HepG2 (cell line): ENCODE data around the gene ZMIZ2. TPM values are rescaled to one million over a fixed set of nuclear protein-coding genes. Genes with fewer than 3 reads are reported as not detected.
A peak's percentile ranks its signal among the peaks of the same experiment; 100 is the strongest.

Experiments used
- ARID3A ChIP-seq: IDR thresholded peaks from 2 replicates; pipeline ENCODE4 v1.6.1; 2012; ENCODE audit warnings: low read depth, low read length, improper control_type of control experiment
- ARID4A ChIP-seq: sonication (generic); formaldehyde crosslinking; IDR thresholded peaks from 2 replicates; pipeline ENCODE4 v1.5.0; 2020; ENCODE audit warnings: mild to moderate bottlenecking, missing genetic modification reagents, borderline replicate concordance
- ATM ChIP-seq: fragments of 450-650 bp; IDR thresholded peaks from 2 replicates; pipeline ENCODE4 v1.7.1; 2017; ENCODE audit warnings: mild to moderate bottlenecking, borderline replicate concordance
- HMGA1 ChIP-seq: sonication (generic); formaldehyde crosslinking; conservative IDR thresholded peaks from 2 replicates; pipeline ENCODE4 v1.4.0; 2020; ENCODE audit warnings: missing genetic modification reagents
- KDM3A ChIP-seq: IDR thresholded peaks from 2 replicates; pipeline ENCODE4 v1.6.1; 2018; ENCODE audit warnings: low read depth, missing compliant biosample characterization
- KDM6A ChIP-seq: IDR thresholded peaks from 2 replicates; pipeline ENCODE4 v1.6.1; 2016; ENCODE audit warnings: low read depth
- KLF9 ChIP-seq: IDR thresholded peaks from 2 replicates; pipeline ENCODE4 v1.6.1; 2016; ENCODE audit warnings: low read depth
- MXI1 ChIP-seq: IDR thresholded peaks from 3 replicates; pipeline ENCODE4 v1.6.1; 2012; ENCODE audit warnings: low read depth, low read length, inconsistent platforms, borderline replicate concordance
- NKX3-1 ChIP-seq: sonication (generic); formaldehyde crosslinking; IDR thresholded peaks from 2 replicates; pipeline ENCODE4 v1.5.0; 2020; ENCODE audit warnings: missing genetic modification reagents
- PBX2 ChIP-seq: IDR thresholded peaks from 2 replicates; pipeline ENCODE4 v1.6.1; 2016; ENCODE audit warnings: control low read depth
- SRF ChIP-seq: IDR thresholded peaks from 2 replicates; pipeline ENCODE4 v1.6.1; 2011; ENCODE audit warnings: mild to moderate bottlenecking, low read depth, low read length, moderate library complexity
- TFAP4 ChIP-seq: sonication (generic); IDR thresholded peaks from 2 replicates; pipeline ENCODE4 v1.6.1; 2016; ENCODE audit warnings: low read depth, borderline replicate concordance
- ZFY ChIP-seq: sonication (generic); formaldehyde crosslinking; IDR thresholded peaks from 2 replicates; pipeline ENCODE4 v1.4.0; 2020; ENCODE audit warnings: missing genetic modification reagents
- ZNF225 ChIP-seq: sonication (generic); formaldehyde crosslinking; IDR thresholded peaks from 2 replicates; pipeline ENCODE4 v1.4.0; 2020; ENCODE audit warnings: mild to moderate bottlenecking, missing genetic modification reagents
- ZNF30 ChIP-seq: sonication (generic); formaldehyde crosslinking; IDR thresholded peaks from 2 replicates; pipeline ENCODE4 v1.5.0; 2020; ENCODE audit warnings: mild to moderate bottlenecking, missing genetic modification reagents
- ZNF639 ChIP-seq: conservative IDR thresholded peaks from 2 replicates; pipeline ENCODE4 v1.6.1; 2018; ENCODE audit warnings: missing genetic modification reagents
- ZNF800 ChIP-seq: sonication (generic); formaldehyde crosslinking; IDR thresholded peaks from 2 replicates; pipeline ENCODE4 v1.4.0; 2020; ENCODE audit warnings: missing genetic modification reagents
- ZZZ3 ChIP-seq: sonication (generic); formaldehyde crosslinking; IDR thresholded peaks from 2 replicates; pipeline ENCODE4 v1.4.0; 2020; ENCODE audit warnings: missing genetic modification reagents, mild to moderate bottlenecking, borderline replicate concordance
- polyA plus RNA-seq, 8 experiments: library from polyadenylated mRNA; depleted of rRNA in 3 of 8; stranded (reverse) in 7 of 8; unstranded in 1 of 8; fragments of >200 nt; fragmentation: Illumina TruSeq in 4 of 8; extraction: Trizol in 4 of 8; gene quantifications; 2 replicates each; pipeline versions ENCODE4 v1.2.1 to v1.2.3, GENCODE V29; 2011 to 2016; ENCODE audit warnings: low read depth in 4 of 8, missing spikeins in 1 of 8, mixed read lengths in 1 of 8; ENCODE audit not compliant: insufficient read depth in 1 of 8
- total RNA-seq, 5 experiments: library from RNA; depleted of rRNA; stranded (reverse); fragments of >200 nt; fragmentation: Illumina TruSeq; extraction: Trizol; gene quantifications; 2 replicates each; pipeline ENCODE4 v1.2.3, GENCODE V29; 2016; ENCODE audit warnings: low read depth in 1 of 5

Gene ZMIZ2
- total and polyA plus RNA-seq, 2 of the 13 experiments (the other 11 are each of a cell fraction or from before 2014, with no cell fraction given), result 4.9 to 7.9 TPM

GRCh38 chr7:44808914-44809393, 60.3 kb downstream of the ZMIZ2 start (continued):
- TF ChIP-seq MXI1, result peak; percentile 29; the same call in 1 of the 3 replicates
- no peak for TF ChIP-seq TFAP4
- TF ChIP-seq SRF, result no peak
- TF ChIP-seq ARID3A, result peak; percentile 54; the same call in 1 of the 2 replicates
- no peak for TF ChIP-seq ZNF639
- TF ChIP-seq ZNF800, result no peak
- no peak; the same call in 1 of the 2 replicates for TF ChIP-seq ARID4A (CRISPR knock-in tag)
- TF ChIP-seq ZNF225 (CRISPR knock-in tag), result no peak
- no peak for TF ChIP-seq KDM3A (CRISPR knock-in tag)
- 0 out of 2 replicates have a peak, but pooled peaks have one; percentile 11 for TF ChIP-seq KDM6A
- TF ChIP-seq PBX2, result peak; percentile 86
- TF ChIP-seq ZZZ3 (CRISPR knock-in tag), result no peak
- no peak for TF ChIP-seq ATM
- peak; percentile 22; the same call in 1 of the 2 replicates for TF ChIP-seq ZFY (CRISPR knock-in tag)
- no peak for TF ChIP-seq NKX3-1 (CRISPR knock-in tag)
- no peak for TF ChIP-seq KLF9
- no peak for TF ChIP-seq ZNF30 (CRISPR knock-in tag)
- no peak for TF ChIP-seq HMGA1
